ENCODE results near the gene ZCCHC3.

ZCCHC3 gene

GRCh38 chr20:346640-347316 is 49.4 kb downstream of the ZCCHC3 start, which contains the start of gene NRSN2:
TSS of gene NRSN2 (plus strand) at chr20:347111. CDS start at chr20:349644, 2,533 bp downstream.
- peak; percentile 81 for DNase-seq (ENCODE audit: low spot score)

- no peak for DNase-seq (ENCODE audit: low spot score)
Measured at GRCh38 chr20:347317-347639, 49.9 kb downstream of the ZCCHC3 start.

- peak; percentile 97 for DNase-seq (ENCODE audit: low spot score)
Measured at GRCh38 chr20:347640-348484, 50.5 kb downstream of the ZCCHC3 start.

- no peak for DNase-seq (ENCODE audit: low spot score)
Measured at GRCh38 chr20:348972-349841, 51.8 kb downstream of the ZCCHC3 start.
